Osteocyte (in vitro differentiated cells): ENCODE results near the gene RORC. TPM values are rescaled to one million over a fixed set of nuclear protein-coding genes. Genes with fewer than 3 reads are reported as not detected.

Experiments used
- DNase-seq: peaks from one replicate; pipeline ENCODE4 v3.0.0; 2021; ENCODE audit warnings: mixed read lengths; ENCODE audit not compliant: unreplicated experiment; ENCODE audit errors: extremely low spot score
- H3K27ac Mint-ChIP-seq: one replicate; pipeline ENCODE4 v1.8.0; 2021; ENCODE audit warnings: mild to moderate bottlenecking, mixed read lengths; ENCODE audit not compliant: unreplicated experiment
- H3K27me3 Mint-ChIP-seq: one replicate; pipeline ENCODE4 v1.8.0; 2021; ENCODE audit warnings: mixed read lengths; ENCODE audit not compliant: unreplicated experiment
- H3K36me3 Mint-ChIP-seq: one replicate; pipeline ENCODE4 v1.8.0; 2021; ENCODE audit warnings: mixed read lengths; ENCODE audit not compliant: unreplicated experiment
- H3K4me1 Mint-ChIP-seq: one replicate; pipeline ENCODE4 v1.8.0; 2021; ENCODE audit warnings: mixed read lengths; ENCODE audit not compliant: unreplicated experiment
- H3K4me3 Mint-ChIP-seq: one replicate; pipeline ENCODE4 v1.8.0; 2021; ENCODE audit warnings: mild to moderate bottlenecking, moderate library complexity, mixed read lengths; ENCODE audit not compliant: unreplicated experiment
- H3K9me3 Mint-ChIP-seq: one replicate; pipeline ENCODE4 v1.8.0; 2021; ENCODE audit warnings: mixed read lengths; ENCODE audit not compliant: unreplicated experiment
- CTCF ChIP-seq: fragments of 200-600 bp; sonication (generic); IDR thresholded peaks from 2 replicates; pipeline ENCODE4 v1.5.0; 2021; ENCODE audit warnings: antibody characterized with exemption, mild to moderate bottlenecking, moderate library complexity
- total RNA-seq: library from RNA; stranded (reverse); gene quantifications from 2 replicates; pipeline ENCODE4 v1.2.1, GENCODE V29; 2021

RORC gene
- total RNA-seq, 1 donor from 2014 or later, result not detected

DNA sequence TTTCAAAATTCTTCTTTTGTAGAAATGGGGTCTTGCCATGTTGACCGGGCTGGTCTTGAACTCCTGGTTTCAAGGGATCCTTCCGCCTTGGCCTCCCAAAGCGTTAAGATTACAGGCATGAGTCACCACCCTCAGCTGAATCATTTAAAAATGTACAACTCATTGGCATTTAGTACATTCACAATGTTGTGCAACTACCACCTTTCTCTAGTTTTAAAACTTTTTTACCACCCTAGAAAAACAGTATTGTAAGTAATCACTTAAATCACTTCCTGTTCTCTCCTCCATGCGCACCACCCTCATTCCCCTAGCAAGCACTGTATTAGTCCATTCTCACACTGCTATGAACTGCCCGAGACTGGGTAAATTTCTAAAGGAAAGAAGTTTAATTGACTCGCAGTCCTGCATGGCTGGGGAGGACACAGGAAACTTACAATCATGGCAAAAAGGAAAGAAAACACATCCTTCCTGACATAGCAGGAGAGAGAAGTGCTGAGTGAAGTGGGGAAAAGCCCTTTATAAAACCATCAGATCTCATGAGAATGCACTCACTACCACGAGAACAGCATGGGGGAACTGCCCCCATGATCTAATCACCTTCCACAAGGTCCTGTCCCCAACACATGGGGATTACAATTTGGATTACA is 36.3 kb upstream of the RORC start:
- no peaks in the 10 kb centered on the region for H3K9me3 Mint-ChIP-seq
- no peak for TF ChIP-seq CTCF
- H3K4me3 Mint-ChIP-seq, result no peak overlapping the region
- DNase-seq, result no peak
- H3K27ac Mint-ChIP-seq, result no peak overlapping the region
- no peaks in the 10 kb centered on the region for H3K36me3 Mint-ChIP-seq
- peaks cover 3% of the 10 kb centered on the region for H3K4me1 Mint-ChIP-seq
- H3K27me3 Mint-ChIP-seq, result peaks cover 12% of the 10 kb centered on the region

- Mint-ChIP-seq H3K4me3 (no peak overlapping the region), H3K9me3 (no peaks in the 10 kb centered on the region), H3K27ac (no peak overlapping the region), H3K4me1 (peaks cover 3% of the 10 kb centered on the region), H3K36me3 (no peaks in the 10 kb centered on the region), H3K27me3 (peaks cover 17% of the 10 kb centered on the region)
- no peak for TF ChIP-seq CTCF
- no peak for DNase-seq
These were observed 35.7 kb upstream of the RORC start for GRCh38 chr1:151867321-151867720.

GRCh38 chr1:151864411-151864810 is 32.8 kb upstream of the RORC start:
- no peaks in the 10 kb centered on the region for H3K36me3 Mint-ChIP-seq
- H3K9me3 Mint-ChIP-seq, result no peaks in the 10 kb centered on the region
- H3K27ac Mint-ChIP-seq, result no peak overlapping the region
- H3K4me3 Mint-ChIP-seq, result no peak overlapping the region
- DNase-seq, result no peak
- H3K27me3 Mint-ChIP-seq, result peaks cover 27% of the 10 kb centered on the region
- H3K4me1 Mint-ChIP-seq, result peaks cover 3% of the 10 kb centered on the region
- no peak for TF ChIP-seq CTCF

GRCh38 chr1:151862604-151863003 is 31.0 kb upstream of the RORC start:
- TF ChIP-seq CTCF, result no peak
- Mint-ChIP-seq H3K36me3 (no peaks in the 10 kb centered on the region), H3K4me1 (peaks cover under 1% of the 10 kb centered on the region), H3K4me3 (no peak overlapping the region), H3K9me3 (no peaks in the 10 kb centered on the region), H3K27ac (no peak overlapping the region), H3K27me3 (peaks cover 30% of the 10 kb centered on the region)
- no peak for DNase-seq

DNA sequence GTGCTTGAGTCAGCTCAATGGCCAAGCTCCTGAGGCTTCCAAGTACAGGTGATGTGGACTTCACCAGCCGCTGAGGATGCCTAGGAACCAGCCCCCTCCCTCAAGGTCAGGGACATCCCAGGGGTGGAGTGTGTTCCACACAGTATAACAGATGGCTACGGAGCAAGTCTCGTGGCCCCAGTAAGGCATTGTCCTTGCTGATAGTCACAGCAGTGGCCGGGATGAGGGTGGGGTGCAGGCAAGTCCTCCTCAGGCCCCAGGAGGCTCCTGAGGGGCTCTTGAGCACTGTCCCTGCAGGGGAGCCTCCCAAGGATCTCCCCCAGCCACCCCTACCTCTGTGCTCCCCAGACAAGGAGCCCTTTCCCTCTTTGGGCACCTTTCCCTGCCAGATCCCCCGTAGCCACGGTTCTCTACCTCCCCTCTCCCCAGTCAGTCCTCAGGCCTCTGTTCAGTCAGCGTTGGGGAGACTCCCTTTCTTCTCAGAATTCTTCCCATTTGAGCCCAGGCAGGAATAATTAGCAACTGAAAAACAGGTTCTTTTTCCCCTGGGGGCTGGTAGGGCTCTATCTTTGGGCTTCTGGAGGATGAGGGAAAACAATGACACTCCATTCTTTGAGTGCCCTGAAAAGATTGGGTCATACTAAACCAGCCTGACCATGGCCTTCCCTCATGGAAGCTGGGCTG is 29.0 kb upstream of the RORC start:
- peaks cover 38% of the 10 kb centered on the region for H3K27me3 Mint-ChIP-seq
- TF ChIP-seq CTCF, result no peak
- no peaks in the 10 kb centered on the region for H3K9me3 Mint-ChIP-seq
- H3K27ac Mint-ChIP-seq, result no peak overlapping the region
- no peak overlapping the region for H3K4me3 Mint-ChIP-seq
- DNase-seq, result no peak
- peaks cover 2% of the 10 kb centered on the region for H3K4me1 Mint-ChIP-seq
- H3K36me3 Mint-ChIP-seq, result no peaks in the 10 kb centered on the region
